ENCODE measurements around the gene ADGRV1.

DNA sequence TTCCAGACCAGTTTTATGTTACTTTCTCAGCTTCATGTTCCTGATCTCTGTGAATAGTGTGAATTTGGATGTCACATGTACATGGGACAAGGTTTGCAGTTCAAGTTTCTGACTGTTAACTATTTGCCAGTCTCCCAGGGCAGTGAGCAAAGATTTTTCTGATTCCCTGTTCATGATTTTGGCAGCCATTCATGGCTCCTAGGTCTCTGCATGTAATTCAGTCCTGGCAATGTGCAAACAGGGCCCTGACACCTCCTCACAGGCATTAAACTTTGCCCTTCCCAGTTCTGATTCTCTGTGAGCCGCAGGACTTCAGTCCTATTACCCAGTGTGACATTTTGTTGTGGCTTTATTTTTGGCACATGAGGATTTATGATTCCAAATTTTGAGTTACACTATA lies 474.8 kb downstream of the ADGRV1 start:
- TF ChIP-seq, protein P1, sequence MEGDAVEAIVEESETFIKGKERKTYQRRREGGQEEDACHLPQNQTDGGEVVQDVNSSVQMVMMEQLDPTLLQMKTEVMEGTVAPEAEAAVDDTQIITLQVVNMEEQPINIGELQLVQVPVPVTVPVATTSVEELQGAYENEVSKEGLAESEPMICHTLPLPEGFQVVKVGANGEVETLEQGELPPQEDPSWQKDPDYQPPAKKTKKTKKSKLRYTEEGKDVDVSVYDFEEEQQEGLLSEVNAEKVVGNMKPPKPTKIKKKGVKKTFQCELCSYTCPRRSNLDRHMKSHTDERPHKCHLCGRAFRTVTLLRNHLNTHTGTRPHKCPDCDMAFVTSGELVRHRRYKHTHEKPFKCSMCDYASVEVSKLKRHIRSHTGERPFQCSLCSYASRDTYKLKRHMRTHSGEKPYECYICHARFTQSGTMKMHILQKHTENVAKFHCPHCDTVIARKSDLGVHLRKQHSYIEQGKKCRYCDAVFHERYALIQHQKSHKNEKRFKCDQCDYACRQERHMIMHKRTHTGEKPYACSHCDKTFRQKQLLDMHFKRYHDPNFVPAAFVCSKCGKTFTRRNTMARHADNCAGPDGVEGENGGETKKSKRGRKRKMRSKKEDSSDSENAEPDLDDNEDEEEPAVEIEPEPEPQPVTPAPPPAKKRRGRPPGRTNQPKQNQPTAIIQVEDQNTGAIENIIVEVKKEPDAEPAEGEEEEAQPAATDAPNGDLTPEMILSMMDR (IDR thresholded peaks at IDR 0.05): no peak
- TF ChIP-seq POLR2AphosphoS5 (IDR thresholded peaks at IDR 0.05) (no peak), POLR2A (IDR thresholded peaks at IDR 0.05) (no peak), EP300 (IDR thresholded peaks at IDR 0.05; ENCODE audit: low read depth) (no peak)
